HG03095 (cell line): ENCODE results near the gene OSBPL10.
"Not testable (repeated sequence)": the region's sequence is repeated elsewhere in the genome, so short reads cannot be mapped to it uniquely, and the experiment has no call there.

Source experiments
- ATAC-seq: cut with Tn5 transposase; IDR thresholded peaks from one replicate; pipeline ENCODE4 v1.9.1; 2021; ENCODE audit warnings: moderate library complexity; ENCODE audit not compliant: unreplicated experiment

Gene OSBPL10

GRCh38 chr3:31723701-31724100 is 257.4 kb downstream of the OSBPL10 start:
- no peak for ATAC-seq

- ATAC-seq: no peak
Observed at GRCh38 chr3:31721676-31722075, 259.4 kb downstream of the OSBPL10 start.

GRCh38 chr3:31714495-31715280 is 266.4 kb downstream of the OSBPL10 start:
- ATAC-seq: no peak

- no peak for ATAC-seq
Observed at GRCh38 chr3:31713816-31714215, 267.2 kb downstream of the OSBPL10 start.

GRCh38 chr3:31710123-31710803 is 270.8 kb downstream of the OSBPL10 start:
- no peak for ATAC-seq

GRCh38 chr3:31709526-31709925 is 271.5 kb downstream of the OSBPL10 start:
- no peak for ATAC-seq

- no peak for ATAC-seq
Observed at GRCh38 chr3:31709005-31709404, 272.1 kb downstream of the OSBPL10 start.

- no peak for ATAC-seq
Observed at GRCh38 chr3:31707286-31707685, 273.8 kb downstream of the OSBPL10 start.

GRCh38 chr3:31705736-31706135 is 275.3 kb downstream of the OSBPL10 start:
- no peak for ATAC-seq

- no peak for ATAC-seq
Observed at GRCh38 chr3:31704591-31705179, 276.4 kb downstream of the OSBPL10 start.

GRCh38 chr3:31704156-31704555 is 276.9 kb downstream of the OSBPL10 start:
- no peak for ATAC-seq

- ATAC-seq: no peak
Observed at GRCh38 chr3:31701286-31701685, 279.8 kb downstream of the OSBPL10 start.

GRCh38 chr3:31699309-31699953 is 281.6 kb downstream of the OSBPL10 start:
- ATAC-seq: no peak

- ATAC-seq: no peak
Observed at GRCh38 chr3:31696815-31697548, 284.1 kb downstream of the OSBPL10 start.

- no peak for ATAC-seq
Observed at GRCh38 chr3:31696009-31696297, 285.1 kb downstream of the OSBPL10 start.

GRCh38 chr3:31695280-31696008 is 285.6 kb downstream of the OSBPL10 start:
- ATAC-seq: no peak

- no peak for ATAC-seq
Observed at GRCh38 chr3:31693346-31693745, 287.7 kb downstream of the OSBPL10 start.

- no peak for ATAC-seq
Observed at GRCh38 chr3:31692751-31693150, 288.3 kb downstream of the OSBPL10 start.

GRCh38 chr3:31690771-31691170 is 290.3 kb downstream of the OSBPL10 start:
- no peak for ATAC-seq

GRCh38 chr3:31689523-31689922 is 291.5 kb downstream of the OSBPL10 start:
- not testable (repeated sequence) for ATAC-seq
